Fibroblast of skin of right biceps (primary cell): ENCODE data around the gene VRK2.
"Not testable (repeated sequence)": the region's sequence is repeated elsewhere in the genome, so short reads cannot be mapped to it uniquely, and the experiment has no call there.

Source experiments
- DNase-seq: peaks from one replicate; pipeline ENCODE4 v3.0.0-alpha.2; 2013

Gene VRK2

GRCh38 chr2:58110765-58111164 lies 64.2 kb downstream of the VRK2 start:
- DNase-seq, result no peak

- not testable (repeated sequence) for DNase-seq
Observed at GRCh38 chr2:58113563-58113962, 67.0 kb downstream of the VRK2 start.

GRCh38 chr2:58120626-58121229 lies 74.1 kb downstream of the VRK2 start:
- no peak for DNase-seq

- no peak for DNase-seq
Observed at GRCh38 chr2:58122040-58122439, 75.4 kb downstream of the VRK2 start.

GRCh38 chr2:58122540-58122939 lies 75.9 kb downstream of the VRK2 start:
- DNase-seq, result no peak

- DNase-seq, result no peak
Observed at GRCh38 chr2:58127111-58127510, 80.5 kb downstream of the VRK2 start.

- DNase-seq, result no peak
Observed at GRCh38 chr2:58130238-58130637, 83.6 kb downstream of the VRK2 start.

- DNase-seq, result peak; percentile 25
Observed at GRCh38 chr2:58131191-58132011, 84.8 kb downstream of the VRK2 start.

- no peak for DNase-seq
Observed at GRCh38 chr2:58133395-58133794, 86.8 kb downstream of the VRK2 start.

GRCh38 chr2:58135861-58136260 lies 89.3 kb downstream of the VRK2 start:
- no peak for DNase-seq

- DNase-seq, result peak; percentile 68
Observed at GRCh38 chr2:58137221-58137620, 90.6 kb downstream of the VRK2 start.

GRCh38 chr2:58137856-58138255 lies 91.2 kb downstream of the VRK2 start:
- no peak for DNase-seq

- peak; percentile 54 for DNase-seq
Observed at GRCh38 chr2:58138396-58139030, 91.9 kb downstream of the VRK2 start.

- DNase-seq, result peak; percentile 94
Observed at GRCh38 chr2:58140508-58141072, 94.0 kb downstream of the VRK2 start.

GRCh38 chr2:58145769-58146168 lies 99.2 kb downstream of the VRK2 start:
- DNase-seq, result not testable (repeated sequence)

GRCh38 chr2:58146707-58147106 lies 100.1 kb downstream of the VRK2 start:
- peak; percentile 53 for DNase-seq

- no peak for DNase-seq
Observed at GRCh38 chr2:58155160-58155778, 108.7 kb downstream of the VRK2 start.

- peak; percentile 76 for DNase-seq
Observed at GRCh38 chr2:58156780-58157179, 110.2 kb downstream of the VRK2 start.

GRCh38 chr2:58157754-58158153 lies 111.1 kb downstream of the VRK2 start:
- DNase-seq, result no peak

GRCh38 chr2:58158481-58158880 lies 111.9 kb downstream of the VRK2 start:
- DNase-seq, result no peak

- no peak for DNase-seq
Observed at GRCh38 chr2:58163913-58164312, 117.3 kb downstream of the VRK2 start.

- not testable (repeated sequence) for DNase-seq
Observed at GRCh38 chr2:58168130-58168529, 121.5 kb downstream of the VRK2 start.

GRCh38 chr2:58169845-58170244 lies 123.2 kb downstream of the VRK2 start:
- not testable (repeated sequence) for DNase-seq
